Kidney epithelial cell (primary cell): ENCODE data around the gene SYT11. TPM values are rescaled to one million over a fixed set of nuclear protein-coding genes. Genes with fewer than 3 reads are reported as not detected.

Source experiments
- DNase-seq: peaks from one replicate; pipeline ENCODE4 v3.0.0-alpha.2; 2010; ENCODE audit warnings: low read depth
- H3K27me3 ChIP-seq: 2 replicates; pipeline ENCODE4 v1.6.0; 2011; ENCODE audit warnings: low read length; ENCODE audit not compliant: control insufficient read depth, insufficient read depth
- H3K36me3 ChIP-seq: 2 replicates; pipeline ENCODE4 v1.5.1; 2011; ENCODE audit warnings: low read length; ENCODE audit not compliant: control insufficient read depth, insufficient read depth
- H3K4me3 ChIP-seq: 2 replicates; pipeline ENCODE4 v1.5.1; 2011; ENCODE audit warnings: low read depth, mild to moderate bottlenecking, control low read depth, low read length
- total RNA-seq: library from RNA; depleted of rRNA; stranded (reverse); fragments of >200 nt; gene quantifications from 2 replicates; pipeline ENCODE4 v1.2.3, GENCODE V29; 2015
- TF ChIP-seq, protein P1 (sequence below): IDR thresholded peaks from 2 replicates; pipeline ENCODE4 v1.5.1; 2011; ENCODE audit warnings: mild to moderate bottlenecking, moderate library complexity, low read length, control low read depth, inconsistent platforms; ENCODE audit not compliant: insufficient read depth, poor library complexity, severe bottlenecking

The SYT11 gene
- total RNA-seq, 1 donor from 2014 or later = 28.1 TPM

DNA sequence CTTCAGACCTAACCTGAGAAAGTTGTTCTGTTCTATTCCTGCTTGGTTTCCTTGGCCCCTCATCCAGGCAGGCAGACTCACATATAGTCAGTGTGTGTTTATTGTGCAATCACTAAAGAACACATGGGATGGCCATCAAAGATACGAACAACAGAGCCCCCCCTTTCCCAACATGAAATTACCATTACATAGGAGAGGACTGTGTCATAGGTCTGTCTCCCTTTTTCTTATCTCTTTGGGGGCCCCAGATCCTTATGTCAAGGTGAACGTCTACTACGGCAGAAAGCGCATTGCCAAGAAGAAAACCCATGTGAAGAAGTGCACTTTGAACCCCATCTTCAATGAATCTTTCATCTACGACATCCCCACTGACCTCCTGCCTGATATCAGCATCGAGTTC, 21.6 kb downstream of the SYT11 start:
- TF ChIP-seq, protein P1, sequence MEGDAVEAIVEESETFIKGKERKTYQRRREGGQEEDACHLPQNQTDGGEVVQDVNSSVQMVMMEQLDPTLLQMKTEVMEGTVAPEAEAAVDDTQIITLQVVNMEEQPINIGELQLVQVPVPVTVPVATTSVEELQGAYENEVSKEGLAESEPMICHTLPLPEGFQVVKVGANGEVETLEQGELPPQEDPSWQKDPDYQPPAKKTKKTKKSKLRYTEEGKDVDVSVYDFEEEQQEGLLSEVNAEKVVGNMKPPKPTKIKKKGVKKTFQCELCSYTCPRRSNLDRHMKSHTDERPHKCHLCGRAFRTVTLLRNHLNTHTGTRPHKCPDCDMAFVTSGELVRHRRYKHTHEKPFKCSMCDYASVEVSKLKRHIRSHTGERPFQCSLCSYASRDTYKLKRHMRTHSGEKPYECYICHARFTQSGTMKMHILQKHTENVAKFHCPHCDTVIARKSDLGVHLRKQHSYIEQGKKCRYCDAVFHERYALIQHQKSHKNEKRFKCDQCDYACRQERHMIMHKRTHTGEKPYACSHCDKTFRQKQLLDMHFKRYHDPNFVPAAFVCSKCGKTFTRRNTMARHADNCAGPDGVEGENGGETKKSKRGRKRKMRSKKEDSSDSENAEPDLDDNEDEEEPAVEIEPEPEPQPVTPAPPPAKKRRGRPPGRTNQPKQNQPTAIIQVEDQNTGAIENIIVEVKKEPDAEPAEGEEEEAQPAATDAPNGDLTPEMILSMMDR = no peak
- H3K36me3 ChIP-seq = no peaks in the 10 kb centered on the region
- DNase-seq = no peak
- H3K4me3 ChIP-seq = no peak overlapping the region
- H3K27me3 ChIP-seq = no peaks in the 10 kb centered on the region

DNA sequence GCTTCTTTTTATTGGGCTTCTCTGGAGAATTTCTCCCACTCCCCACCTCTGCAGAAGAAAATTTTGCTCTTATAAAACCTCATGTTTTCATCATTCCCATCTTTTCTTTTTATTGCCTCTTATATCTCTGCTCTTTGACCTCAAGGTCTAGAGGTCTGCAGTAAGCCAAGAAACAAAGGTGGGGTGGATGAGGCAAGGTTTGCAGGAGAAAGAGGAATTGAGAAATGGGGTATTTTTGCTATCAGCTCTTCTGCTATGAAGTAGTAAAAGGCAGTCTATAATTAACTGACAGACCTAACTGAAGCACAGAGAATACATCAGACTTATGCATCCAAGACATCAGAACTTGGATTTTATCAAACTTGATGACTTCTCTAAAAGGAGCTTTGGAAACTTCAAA, 22.9 kb downstream of the SYT11 start:
- no peak for DNase-seq
- no peak overlapping the region for H3K4me3 ChIP-seq
- TF ChIP-seq, protein P1 = no peak
- no peaks in the 10 kb centered on the region for H3K27me3 ChIP-seq
- no peaks in the 10 kb centered on the region for H3K36me3 ChIP-seq

DNA sequence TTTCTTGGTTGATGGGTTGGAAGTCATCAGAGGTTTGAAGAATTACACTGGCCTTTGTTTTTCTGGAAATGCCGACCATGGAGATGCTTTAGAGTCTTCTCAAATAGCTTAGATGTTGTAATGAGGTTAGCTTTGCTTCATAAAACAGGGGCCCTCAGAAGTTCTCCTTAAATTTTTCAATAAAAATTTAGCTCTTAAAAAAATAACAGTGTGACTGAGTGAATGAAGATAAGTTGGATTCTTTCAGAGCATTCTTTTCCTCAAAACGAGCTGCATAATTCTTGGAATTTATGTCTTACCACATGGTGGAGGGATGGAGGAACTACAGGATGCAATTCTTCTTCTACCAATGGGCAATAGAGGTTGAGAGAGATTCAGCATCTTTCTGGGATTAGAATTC, 23.4 kb downstream of the SYT11 start:
- TF ChIP-seq, protein P1 = no peak
- Histone ChIP-seq H3K4me3 (no peak overlapping the region), H3K27me3 (no peaks in the 10 kb centered on the region), H3K36me3 (no peaks in the 10 kb centered on the region)
- no peak for DNase-seq

DNA sequence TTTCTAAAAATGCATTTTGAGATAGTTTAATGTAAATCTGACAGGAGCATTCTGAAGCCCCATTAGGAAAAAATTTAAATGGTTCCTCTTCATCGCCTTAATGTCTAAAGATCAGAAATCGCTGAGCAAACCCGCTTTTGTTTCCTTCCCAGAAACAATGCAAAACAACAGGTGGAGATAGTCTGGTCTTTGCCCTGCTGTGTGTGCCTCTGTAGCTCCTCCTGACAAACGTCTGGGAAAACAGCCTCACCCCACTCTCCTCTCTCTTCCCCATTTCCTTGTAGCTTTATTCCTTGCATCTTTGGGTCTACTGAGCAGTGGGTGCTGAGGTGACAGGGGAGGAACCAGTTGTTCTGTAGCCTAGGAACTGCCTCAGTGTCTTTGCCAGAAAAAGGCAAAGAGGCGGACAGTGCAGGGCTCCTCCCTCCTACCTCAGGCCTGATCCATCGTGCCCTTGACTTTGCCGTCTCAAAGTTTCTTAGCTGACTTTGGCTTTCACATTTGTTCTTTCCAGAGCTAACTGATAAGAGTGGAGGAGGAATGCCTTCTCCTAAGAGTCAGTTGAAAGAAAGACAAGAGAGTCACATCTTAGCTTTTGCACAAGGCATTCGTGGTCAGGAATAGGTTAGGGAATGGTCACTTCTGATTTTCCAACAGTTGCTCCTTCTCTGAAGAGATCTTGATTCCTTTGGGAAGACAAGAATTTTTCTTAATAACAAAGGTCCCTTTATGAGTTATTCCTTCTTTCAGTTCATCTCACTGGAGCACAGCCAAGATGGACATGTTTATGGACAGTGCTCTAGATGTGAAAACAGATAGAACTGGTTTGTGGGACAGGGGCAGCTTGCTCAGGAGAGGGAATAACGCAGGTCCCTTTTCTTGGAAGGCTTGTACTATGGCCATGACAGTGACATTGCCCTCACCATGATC, 24.9 kb downstream of the SYT11 start:
- Histone ChIP-seq H3K27me3 (no peaks in the 10 kb centered on the region), H3K4me3 (no peak overlapping the region), H3K36me3 (no peaks in the 10 kb centered on the region)
- TF ChIP-seq, protein P1 = no peak
- no peak for DNase-seq

DNA sequence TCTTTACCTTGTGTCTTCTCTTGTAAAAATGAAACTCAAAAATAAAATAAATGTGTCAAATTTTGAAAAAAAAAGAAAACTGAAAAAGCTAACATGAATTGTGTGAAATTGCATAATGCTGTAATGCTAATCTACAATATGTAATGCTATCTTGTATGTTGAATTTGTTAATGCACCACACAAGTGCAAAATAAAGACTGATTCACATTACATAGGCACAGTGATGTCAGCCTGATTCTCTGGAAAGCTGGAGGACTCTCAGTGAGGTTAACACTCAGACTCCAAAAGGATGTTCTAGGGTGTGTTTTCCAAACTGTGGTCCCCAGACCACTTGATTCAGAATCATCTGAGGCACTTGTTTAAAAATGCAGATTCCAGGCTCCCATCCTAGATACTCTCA, 25.6 kb downstream of the SYT11 start:
- TF ChIP-seq, protein P1 = no peak
- no peaks in the 10 kb centered on the region for H3K27me3 ChIP-seq
- no peaks in the 10 kb centered on the region for H3K36me3 ChIP-seq
- no peak overlapping the region for H3K4me3 ChIP-seq
- DNase-seq = no peak

DNA sequence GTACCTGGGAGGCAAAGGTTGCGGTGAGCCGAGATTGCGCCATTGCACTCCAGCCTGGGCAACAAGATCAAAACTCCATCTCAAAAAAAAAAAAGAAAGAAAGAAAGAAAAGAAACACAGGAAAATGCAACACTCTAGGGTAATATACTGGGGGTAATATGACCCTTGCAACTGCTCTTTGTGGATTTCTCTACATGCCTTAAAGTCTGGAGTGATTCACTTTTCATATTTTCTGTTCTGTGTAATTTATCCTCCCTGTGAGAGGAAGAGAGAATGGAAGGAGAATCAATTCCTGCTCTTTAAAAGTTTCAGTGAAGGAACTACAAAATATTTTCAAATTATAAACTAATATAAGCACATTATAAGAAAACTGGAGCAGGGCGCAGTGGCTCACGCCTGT, 29.1 kb downstream of the SYT11 start:
- DNase-seq = no peak
- Histone ChIP-seq H3K36me3 (no peaks in the 10 kb centered on the region), H3K27me3 (no peaks in the 10 kb centered on the region), H3K4me3 (no peak overlapping the region)
- TF ChIP-seq, protein P1 = no peak
